ENCODE results near the gene SLC25A33.
A peak's percentile ranks its signal among the peaks of the same experiment; 100 is the strongest.

SLC25A33 gene

GRCh38 chr1:9588551-9589143, 49.4 kb downstream of the SLC25A33 start, which contains the start of gene TMEM201:
TSS of gene TMEM201 (plus strand) at chr1:9588911. CDS start at chr1:9588931, 20 bp downstream.
- DNase-seq (peak; percentile 89), ATAC-seq (replicated peaks) (peak; percentile 81 to 89)
- Mint-ChIP-seq H3K36me3 (peaks cover 6 to 17% of the 10 kb centered on the region in 2 donors), H3K4me3 (peak within 1 kb of the TSS; percentile 84), H3K27ac (peak within 1 kb of the TSS; percentile 88), H3K27me3 (no peaks in the 10 kb centered on the region), H3K4me1 (peaks cover 33 to 52% of the 10 kb centered on the region in 2 donors), H3K9me3 (no peaks in the 10 kb centered on the region)

GRCh38 chr1:9589144-9589718, 50.0 kb downstream of the SLC25A33 start:
- H3K4me3 Mint-ChIP-seq: peak overlapping the region; percentile 84
- H3K27me3 Mint-ChIP-seq: no peaks in the 10 kb centered on the region
- H3K36me3 Mint-ChIP-seq: peaks cover 6 to 17% of the 10 kb centered on the region in 2 donors
- H3K4me1 Mint-ChIP-seq: peaks cover 33 to 58% of the 10 kb centered on the region in 2 donors
- H3K9me3 Mint-ChIP-seq: no peaks in the 10 kb centered on the region
- peak overlapping the region; percentile 88 for H3K27ac Mint-ChIP-seq
- ATAC-seq (replicated peaks) (peak; percentile 40), DNase-seq (no peak)

- no peak for ATAC-seq (replicated peaks)
These were observed 50.5 kb downstream of the SLC25A33 start for GRCh38 chr1:9589719-9590157.

GRCh38 chr1:9590201-9590600, 50.9 kb downstream of the SLC25A33 start:
- Mint-ChIP-seq H3K4me3 (peak overlapping the region; percentile 84), H3K4me1 (peaks cover 33 to 59% of the 10 kb centered on the region in 2 donors), H3K27me3 (no peaks in the 10 kb centered on the region), H3K27ac (no peak overlapping the region), H3K9me3 (no peaks in the 10 kb centered on the region), H3K36me3 (peaks cover 4 to 17% of the 10 kb centered on the region in 2 donors)
- no peak for ATAC-seq (replicated peaks)
- DNase-seq: no peak

More at GRCh38 chr1:9589719-9590157, 50.5 kb downstream of the SLC25A33 start:
- Mint-ChIP-seq H3K27ac (peak overlapping the region; percentile 88), H3K36me3 (peaks cover 4 to 17% of the 10 kb centered on the region in 2 donors), H3K4me1 (peaks cover 33 to 59% of the 10 kb centered on the region in 2 donors), H3K9me3 (no peaks in the 10 kb centered on the region), H3K4me3 (peak overlapping the region; percentile 84), H3K27me3 (no peaks in the 10 kb centered on the region)
- no peak for DNase-seq

- Mint-ChIP-seq H3K27ac (no peak overlapping the region), H3K4me1 (peaks cover 33 to 66% of the 10 kb centered on the region in 2 donors), H3K9me3 (no peaks in the 10 kb centered on the region), H3K27me3 (no peaks in the 10 kb centered on the region), H3K4me3 (peak overlapping the region; percentile 30 to 84), H3K36me3 (peaks cover 6 to 18% of the 10 kb centered on the region in 2 donors)
- no peak for ATAC-seq (replicated peaks)
- DNase-seq: no peak
These were observed 51.8 kb downstream of the SLC25A33 start for GRCh38 chr1:9590945-9591668.

GRCh38 chr1:9591669-9592509, 52.6 kb downstream of the SLC25A33 start:
- DNase-seq (no peak), ATAC-seq (replicated peaks) (no peak)
- no peak overlapping the region for H3K27ac Mint-ChIP-seq
- H3K36me3 Mint-ChIP-seq: peaks cover 7 to 25% of the 10 kb centered on the region in 2 donors
- H3K9me3 Mint-ChIP-seq: no peaks in the 10 kb centered on the region
- H3K4me3 Mint-ChIP-seq: no peak overlapping the region
- H3K27me3 Mint-ChIP-seq: no peaks in the 10 kb centered on the region
- H3K4me1 Mint-ChIP-seq: peaks cover 33 to 71% of the 10 kb centered on the region in 2 donors

- no peak for DNase-seq
- no peak for ATAC-seq (replicated peaks)
- H3K27ac Mint-ChIP-seq: peak overlapping the region; percentile 20
- peaks cover 33 to 69% of the 10 kb centered on the region in 2 donors for H3K4me1 Mint-ChIP-seq
- H3K36me3 Mint-ChIP-seq: peaks cover 12 to 29% of the 10 kb centered on the region in 2 donors
- H3K27me3 Mint-ChIP-seq: no peaks in the 10 kb centered on the region
- H3K9me3 Mint-ChIP-seq: no peaks in the 10 kb centered on the region
- peak overlapping the region in 1 of 2 donors; percentile 10 for H3K4me3 Mint-ChIP-seq
These were observed 53.3 kb downstream of the SLC25A33 start for GRCh38 chr1:9592510-9593075.

GRCh38 chr1:9593147-9593491, 53.9 kb downstream of the SLC25A33 start:
- H3K27ac Mint-ChIP-seq: no peak overlapping the region

GRCh38 chr1:9593492-9594465, 54.5 kb downstream of the SLC25A33 start:
- H3K27ac Mint-ChIP-seq: peak overlapping the region; percentile 65
- no peaks in the 10 kb centered on the region for H3K27me3 Mint-ChIP-seq
- H3K4me1 Mint-ChIP-seq: peaks cover 29 to 61% of the 10 kb centered on the region in 2 donors
- no peaks in the 10 kb centered on the region for H3K9me3 Mint-ChIP-seq
- peak; percentile 41 to 50 for ATAC-seq (replicated peaks)
- peak; percentile 43 for DNase-seq
- H3K36me3 Mint-ChIP-seq: peaks cover 14 to 30% of the 10 kb centered on the region in 2 donors
- H3K4me3 Mint-ChIP-seq: no peak overlapping the region

More at GRCh38 chr1:9593147-9593491, 53.9 kb downstream of the SLC25A33 start:
- Mint-ChIP-seq H3K27me3 (no peaks in the 10 kb centered on the region), H3K9me3 (no peaks in the 10 kb centered on the region), H3K4me3 (peak overlapping the region in 1 of 2 donors; percentile 10), H3K36me3 (peaks cover 12 to 27% of the 10 kb centered on the region in 2 donors), H3K4me1 (peaks cover 30 to 64% of the 10 kb centered on the region in 2 donors)
- DNase-seq (no peak), ATAC-seq (replicated peaks) (no peak)

- no peak for DNase-seq
- no peak for ATAC-seq (replicated peaks)
- Mint-ChIP-seq H3K4me1 (peaks cover 28 to 57% of the 10 kb centered on the region in 2 donors), H3K36me3 (peaks cover 17 to 29% of the 10 kb centered on the region in 2 donors), H3K4me3 (no peak overlapping the region), H3K9me3 (no peaks in the 10 kb centered on the region), H3K27me3 (no peaks in the 10 kb centered on the region), H3K27ac (no peak overlapping the region)
These were observed 55.3 kb downstream of the SLC25A33 start for GRCh38 chr1:9594471-9595155.

- Mint-ChIP-seq H3K36me3 (peaks cover 17 to 32% of the 10 kb centered on the region in 2 donors), H3K4me3 (no peak overlapping the region), H3K4me1 (peaks cover 23 to 49% of the 10 kb centered on the region in 2 donors), H3K9me3 (no peaks in the 10 kb centered on the region), H3K27ac (no peak overlapping the region), H3K27me3 (no peaks in the 10 kb centered on the region)
- DNase-seq (no peak), ATAC-seq (replicated peaks) (no peak)
These were observed 56.1 kb downstream of the SLC25A33 start for GRCh38 chr1:9595156-9595967.

GRCh38 chr1:9595968-9596340, 56.7 kb downstream of the SLC25A33 start:
- ATAC-seq (replicated peaks): no peak
- no peak overlapping the region for H3K4me3 Mint-ChIP-seq
- no peaks in the 10 kb centered on the region for H3K27me3 Mint-ChIP-seq
- H3K4me1 Mint-ChIP-seq: peaks cover 18 to 43% of the 10 kb centered on the region in 2 donors
- no peaks in the 10 kb centered on the region for H3K9me3 Mint-ChIP-seq
- no peak for DNase-seq
- no peak overlapping the region for H3K27ac Mint-ChIP-seq
- H3K36me3 Mint-ChIP-seq: peaks cover 22 to 31% of the 10 kb centered on the region in 2 donors
